PC-3 (cell line): ENCODE measurements around the gene ISYNA1. TPM values are rescaled to one million over a fixed set of nuclear protein-coding genes. Genes with fewer than 3 reads are reported as not detected.

ENCODE experiments used
- ATAC-seq: fragments of 200-7000 bp; cut with Tn5 transposase; 2 replicates; pipeline ENCODE4 v1.9.1; 2020; ENCODE audit warnings: mild to moderate bottlenecking, moderate library complexity
- BruUV-seq: library from RNA; stranded (reverse); fragments of 400-500 nt; replicated peaks from 2 replicates; lab custom pipeline; 2021; lab: Mats Ljungman, UMichigan
- CTCF ChIA-PET: fragments of 300-600 bp; sonication (Branson Sonifier 250); formaldehyde crosslinking; loops from one replicate; lab custom pipeline; 2022; ENCODE audit warnings: antibody characterized with exemption; lab: Charles Lee
- POLR2A ChIA-PET: fragments of 300-600 bp; sonication (Branson Sonifier 250); formaldehyde crosslinking; loops from one replicate; lab custom pipeline; 2022; ENCODE audit warnings: antibody characterized with exemption; ENCODE audit not compliant: unreplicated experiment; lab: Charles Lee
- DNase-seq: peaks from one replicate; pipeline ENCODE4 v3.0.0-alpha.2; 2015
- H2AFZ ChIP-seq: fragments of 300-600 bp; sonication (generic); 2 replicates; pipeline ENCODE4 v1.6.0; 2016; ENCODE audit warnings: antibody characterized with exemption, low read length
- H3F3A ChIP-seq: fragments of 300-600 bp; sonication (generic); one replicate; pipeline ENCODE4 v1.6.0; 2017; ENCODE audit warnings: antibody characterized with exemption, low read length, control low read depth, mild to moderate bottlenecking; ENCODE audit not compliant: unreplicated experiment
- H3K27ac ChIP-seq: fragments of 300-600 bp; sonication (generic); 2 replicates; pipeline ENCODE4 v1.5.1; 2016; ENCODE audit warnings: mild to moderate bottlenecking, low read length
- H3K27me3 ChIP-seq: fragments of 300-600 bp; sonication (generic); 2 replicates; pipeline ENCODE4 v1.6.1; 2016; ENCODE audit warnings: low read length, mixed read lengths
- H3K36me3 ChIP-seq: fragments of 300-600 bp; sonication (generic); 2 replicates; pipeline ENCODE4 v1.6.1; 2016; ENCODE audit warnings: low read depth, mixed run types, low read length, mixed read lengths
- H3K4me1 ChIP-seq: fragments of 300-600 bp; sonication (generic); 2 replicates; pipeline ENCODE4 v1.5.1; 2016; ENCODE audit warnings: low read length; ENCODE audit not compliant: insufficient read depth
- H3K4me2 ChIP-seq: fragments of 300-600 bp; sonication (generic); 2 replicates; pipeline ENCODE4 v1.6.0; 2016; ENCODE audit warnings: low read length
- H3K4me3 ChIP-seq: fragments of 300-600 bp; sonication (generic); 2 replicates; pipeline ENCODE4 v1.5.1; 2016; ENCODE audit warnings: mild to moderate bottlenecking, low read length, mixed read lengths
- H3K79me2 ChIP-seq: fragments of 300-600 bp; sonication (generic); 2 replicates; pipeline ENCODE4 v1.6.1; 2017; ENCODE audit warnings: low read length, mixed read lengths
- H3K9ac ChIP-seq: fragments of 300-600 bp; sonication (generic); 2 replicates; pipeline ENCODE4 v1.6.0; 2016; ENCODE audit warnings: mild to moderate bottlenecking, low read length
- H3K9me2 ChIP-seq: fragments of 300-600 bp; sonication (generic); replicated peaks from 2 replicates; pipeline ENCODE4 v1.6.1; 2016; ENCODE audit warnings: mixed run types, low read length, mixed read lengths
- H3K9me3 ChIP-seq: fragments of 300-600 bp; sonication (generic); 2 replicates; pipeline ENCODE4 v1.6.1; 2016; ENCODE audit warnings: low read length, mixed read lengths
- H4K20me1 ChIP-seq: fragments of 300-600 bp; sonication (generic); 2 replicates; pipeline ENCODE4 v1.6.1; 2016; ENCODE audit warnings: low read length, mixed read lengths
- EZH2 ChIP-seq: fragments of 300-600 bp; sonication (generic); IDR thresholded peaks from one replicate; pipeline ENCODE4 v1.6.1; 2017; ENCODE audit warnings: antibody characterized with exemption, mild to moderate bottlenecking, low read length; ENCODE audit not compliant: unreplicated experiment
- EZH2phosphoT487 ChIP-seq: fragments of 300-600 bp; sonication (generic); IDR thresholded peaks from 2 replicates; pipeline ENCODE4 v1.6.1; 2018; ENCODE audit warnings: mild to moderate bottlenecking, antibody characterized with exemption, low read length, borderline replicate concordance
- intact Hi-C: fragments of 100-400 bp; cut with micrococcal nuclease; formaldehyde crosslinking; loops from 2 replicates; pipeline ENCODE4 v1.9.0; 2023
- total RNA-seq: library from RNA; depleted of rRNA; stranded (reverse); fragments of >200 nt; gene quantifications from 2 replicates; pipeline ENCODE4 v1.2.3, GENCODE V29; 2014
- TF ChIP-seq, protein P1 (sequence below): fragments of 300-600 bp; sonication (generic); conservative IDR thresholded peaks from 2 replicates; pipeline ENCODE4 v1.5.1; 2017; ENCODE audit warnings: antibody characterized with exemption, low read depth, mild to moderate bottlenecking, low read length

ISYNA1 gene
- total RNA-seq, 1 experiment from 2014 or later: 19.4 TPM

DNA sequence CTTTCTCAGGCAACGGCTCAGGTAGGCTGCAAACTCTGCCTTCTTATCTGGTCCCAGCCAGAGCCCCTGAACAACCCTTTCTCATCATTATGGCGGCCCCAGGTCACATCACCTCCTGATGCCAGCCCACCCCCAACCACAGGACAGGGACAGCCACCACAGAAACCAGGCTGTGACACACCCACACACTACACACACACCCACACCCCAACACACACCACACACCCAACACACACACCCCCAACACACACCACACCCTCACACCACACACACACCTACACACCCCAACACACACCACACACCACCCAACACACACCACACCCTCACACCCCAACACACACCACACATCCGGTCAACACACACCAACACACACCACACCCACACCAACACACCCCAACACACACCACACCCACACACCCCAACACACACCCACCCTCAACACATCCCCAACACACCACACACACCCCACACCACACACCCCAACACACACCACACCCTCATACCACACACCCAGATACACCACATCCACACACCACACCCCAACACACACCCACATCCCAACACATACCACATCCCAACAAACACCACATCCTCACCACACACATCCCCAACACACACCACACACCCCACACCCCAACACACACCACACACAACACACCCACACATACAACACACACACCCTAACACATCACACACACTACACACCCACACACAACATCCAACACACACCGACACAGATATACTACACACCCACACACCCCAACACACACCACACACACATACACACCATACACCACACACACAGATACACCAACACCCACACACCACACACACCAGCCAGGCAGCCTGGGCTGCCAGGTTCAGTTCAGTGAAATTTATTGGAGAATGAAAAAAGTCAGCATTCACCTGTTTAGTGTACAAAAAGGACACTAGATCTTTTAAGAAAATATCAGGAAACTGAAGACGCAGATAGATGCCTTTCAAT lies 4.2 kb upstream of the ISYNA1 start:
- Histone ChIP-seq H3K9me2 (no peaks in the 10 kb centered on the region), H3K4me2 (no peak overlapping the region), H3K79me2 (no peaks in the 10 kb centered on the region), H3K27me3 (no peaks in the 10 kb centered on the region), H3K9ac (no peak overlapping the region), H3K4me1 (no peaks in the 10 kb centered on the region), H3K36me3 (peaks cover 16% of the 10 kb centered on the region; the same call in 1 of the 2 replicates), H3F3A (no peaks in the 10 kb centered on the region), H3K9me3 (no peaks in the 10 kb centered on the region), H3K4me3 (no peak overlapping the region), H3K27ac (no peak overlapping the region), H2AFZ (no peak overlapping the region), H4K20me1 (no peaks in the 10 kb centered on the region)
- DNase-seq (no peak), ATAC-seq (no peak)
- CTCF ChIA-PET: no interaction called here
- POLR2A ChIA-PET: interaction anchor here (0.6 kb wide), 1 partner anchor 931 kb away, joined by 3 read pairs; the partner anchor contains the start of gene PGLS
- no TSS peak for BruUV-seq
- intact Hi-C loops: no loop called here
- TF ChIP-seq EZH2phosphoT487 (no peak), EZH2 (no peak)
- TF ChIP-seq, protein P1, sequence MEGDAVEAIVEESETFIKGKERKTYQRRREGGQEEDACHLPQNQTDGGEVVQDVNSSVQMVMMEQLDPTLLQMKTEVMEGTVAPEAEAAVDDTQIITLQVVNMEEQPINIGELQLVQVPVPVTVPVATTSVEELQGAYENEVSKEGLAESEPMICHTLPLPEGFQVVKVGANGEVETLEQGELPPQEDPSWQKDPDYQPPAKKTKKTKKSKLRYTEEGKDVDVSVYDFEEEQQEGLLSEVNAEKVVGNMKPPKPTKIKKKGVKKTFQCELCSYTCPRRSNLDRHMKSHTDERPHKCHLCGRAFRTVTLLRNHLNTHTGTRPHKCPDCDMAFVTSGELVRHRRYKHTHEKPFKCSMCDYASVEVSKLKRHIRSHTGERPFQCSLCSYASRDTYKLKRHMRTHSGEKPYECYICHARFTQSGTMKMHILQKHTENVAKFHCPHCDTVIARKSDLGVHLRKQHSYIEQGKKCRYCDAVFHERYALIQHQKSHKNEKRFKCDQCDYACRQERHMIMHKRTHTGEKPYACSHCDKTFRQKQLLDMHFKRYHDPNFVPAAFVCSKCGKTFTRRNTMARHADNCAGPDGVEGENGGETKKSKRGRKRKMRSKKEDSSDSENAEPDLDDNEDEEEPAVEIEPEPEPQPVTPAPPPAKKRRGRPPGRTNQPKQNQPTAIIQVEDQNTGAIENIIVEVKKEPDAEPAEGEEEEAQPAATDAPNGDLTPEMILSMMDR: no peak

DNA sequence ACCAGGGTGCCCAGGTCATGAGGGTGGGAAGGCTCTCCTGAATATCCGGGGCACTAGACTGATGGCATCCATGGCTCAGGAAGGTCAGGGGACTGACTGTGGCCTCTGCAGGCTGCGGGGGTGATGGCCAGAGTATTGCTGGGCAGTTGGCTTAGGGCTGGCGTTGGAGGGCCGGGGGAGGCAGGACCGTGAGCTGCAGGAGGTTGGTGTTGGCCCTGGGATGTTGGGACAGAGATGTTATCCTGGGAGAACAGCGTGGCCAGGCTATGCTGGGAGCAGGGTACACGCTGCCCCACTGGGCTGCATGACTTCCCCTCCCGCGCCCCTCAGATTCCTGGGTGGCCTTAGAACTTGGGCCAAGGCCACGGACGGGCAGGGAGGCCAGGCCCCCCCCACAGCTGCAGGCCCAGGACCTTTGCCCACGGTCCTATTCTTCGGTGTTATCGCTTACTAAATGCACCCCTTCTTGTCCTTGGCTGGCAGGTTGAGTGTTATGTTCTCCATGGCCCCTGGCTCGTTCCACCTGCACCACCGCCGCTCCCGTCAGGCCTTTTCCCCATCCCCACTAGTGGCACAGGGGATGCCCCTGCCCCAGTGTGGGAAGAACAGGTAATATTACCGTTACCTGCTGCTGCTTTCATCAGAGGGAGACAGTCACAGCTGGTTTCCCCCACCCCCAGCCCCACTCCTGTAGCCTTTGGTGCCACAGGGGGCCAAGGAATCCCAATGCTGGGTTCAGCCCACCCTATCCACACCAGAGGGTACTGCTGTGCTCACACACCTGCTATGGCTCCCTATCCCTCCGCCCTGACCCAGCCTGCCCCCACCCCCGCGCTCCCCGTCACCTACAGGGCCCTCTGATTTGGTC lies 3.2 kb upstream of the ISYNA1 start:
- Histone ChIP-seq H3K36me3 (peaks cover 10% of the 10 kb centered on the region; the same call in 1 of the 2 replicates), H3K9ac (no peak overlapping the region), H3K79me2 (no peaks in the 10 kb centered on the region), H3K27me3 (no peaks in the 10 kb centered on the region), H3K9me3 (no peaks in the 10 kb centered on the region), H3K4me2 (no peak overlapping the region), H4K20me1 (no peaks in the 10 kb centered on the region), H2AFZ (no peak overlapping the region), H3K27ac (no peak overlapping the region), H3F3A (no peaks in the 10 kb centered on the region), H3K9me2 (no peaks in the 10 kb centered on the region), H3K4me3 (no peak overlapping the region), H3K4me1 (no peaks in the 10 kb centered on the region)
- no TSS peak for BruUV-seq
- CTCF ChIA-PET: no interaction called here
- POLR2A ChIA-PET: no interaction called here
- ATAC-seq (no peak), DNase-seq (no peak)
- intact Hi-C loops: no loop called here
- TF ChIP-seq EZH2phosphoT487: no peak
- TF ChIP-seq EZH2: no peak
- TF ChIP-seq, protein P1: no peak
